GM19099 (cell line): ENCODE data around the gene C11orf21.

Experiments
- POLR2A ChIP-seq: IDR thresholded peaks from 3 replicates; pipeline ENCODE4 v1.6.1; 2011; ENCODE audit warnings: low read depth; ENCODE audit not compliant: insufficient read length; ENCODE audit errors: extremely low read depth

The C11orf21 gene

DNA sequence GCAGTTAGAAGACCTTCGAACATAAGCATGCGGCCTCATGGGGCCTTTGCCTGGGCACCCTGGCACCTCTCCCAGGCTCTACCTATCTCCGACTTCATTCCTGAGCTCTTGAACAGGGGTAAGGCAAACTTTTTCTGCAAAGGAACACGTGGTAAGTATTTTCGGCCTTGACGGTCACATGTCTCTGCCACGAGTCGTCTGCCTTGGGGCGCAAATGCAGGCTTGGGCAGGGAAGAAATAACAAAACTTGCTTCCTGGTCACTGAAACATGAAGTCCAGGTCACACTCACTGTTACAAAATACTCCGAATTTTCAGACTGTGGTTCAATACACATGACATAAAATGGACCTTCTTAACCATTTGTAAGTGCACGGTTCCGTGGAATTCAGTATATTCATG lies 27.9 kb downstream of the C11orf21 start:
- TF ChIP-seq POLR2A: no peak

GRCh38 chr11:2273311-2273710 lies 28.4 kb downstream of the C11orf21 start:
- no peak for TF ChIP-seq POLR2A

DNA sequence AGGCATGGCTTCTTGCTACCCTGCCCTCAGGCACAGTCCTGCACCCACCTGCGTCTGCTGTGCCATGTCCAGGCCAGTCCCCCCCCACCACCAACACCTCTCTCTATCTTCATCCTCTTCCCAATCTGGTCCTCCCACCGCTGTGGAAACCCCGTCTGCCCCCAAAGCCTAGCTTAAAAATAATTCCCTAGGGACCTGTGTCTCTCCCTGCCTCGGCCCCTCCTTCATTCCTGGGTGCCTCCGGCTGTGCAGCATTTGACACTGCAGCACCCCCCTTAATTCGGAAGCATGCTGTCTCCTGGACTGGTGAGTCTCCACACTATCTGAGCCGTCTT lies 28.8 kb downstream of the C11orf21 start:
- no peak for TF ChIP-seq POLR2A

- no peak for TF ChIP-seq POLR2A
These were observed 29.3 kb downstream of the C11orf21 start for GRCh38 chr11:2272228-2272945.

GRCh38 chr11:2271327-2272227 lies 30.1 kb downstream of the C11orf21 start:
- TF ChIP-seq POLR2A: no peak

DNA sequence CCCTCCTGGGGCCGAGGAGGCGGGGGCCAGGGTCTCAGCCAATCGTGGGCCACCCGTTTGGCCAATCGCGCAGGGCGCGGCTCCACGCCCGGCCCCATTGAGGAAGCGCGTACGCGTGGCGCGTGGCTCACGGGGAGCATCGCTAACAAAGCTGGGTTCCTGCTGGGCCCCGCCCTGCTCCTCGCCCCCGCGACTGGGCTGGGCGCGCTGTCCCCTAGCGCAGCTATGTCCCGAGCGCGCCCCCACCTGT lies 30.7 kb downstream of the C11orf21 start:
- TF ChIP-seq POLR2A: no peak

DNA sequence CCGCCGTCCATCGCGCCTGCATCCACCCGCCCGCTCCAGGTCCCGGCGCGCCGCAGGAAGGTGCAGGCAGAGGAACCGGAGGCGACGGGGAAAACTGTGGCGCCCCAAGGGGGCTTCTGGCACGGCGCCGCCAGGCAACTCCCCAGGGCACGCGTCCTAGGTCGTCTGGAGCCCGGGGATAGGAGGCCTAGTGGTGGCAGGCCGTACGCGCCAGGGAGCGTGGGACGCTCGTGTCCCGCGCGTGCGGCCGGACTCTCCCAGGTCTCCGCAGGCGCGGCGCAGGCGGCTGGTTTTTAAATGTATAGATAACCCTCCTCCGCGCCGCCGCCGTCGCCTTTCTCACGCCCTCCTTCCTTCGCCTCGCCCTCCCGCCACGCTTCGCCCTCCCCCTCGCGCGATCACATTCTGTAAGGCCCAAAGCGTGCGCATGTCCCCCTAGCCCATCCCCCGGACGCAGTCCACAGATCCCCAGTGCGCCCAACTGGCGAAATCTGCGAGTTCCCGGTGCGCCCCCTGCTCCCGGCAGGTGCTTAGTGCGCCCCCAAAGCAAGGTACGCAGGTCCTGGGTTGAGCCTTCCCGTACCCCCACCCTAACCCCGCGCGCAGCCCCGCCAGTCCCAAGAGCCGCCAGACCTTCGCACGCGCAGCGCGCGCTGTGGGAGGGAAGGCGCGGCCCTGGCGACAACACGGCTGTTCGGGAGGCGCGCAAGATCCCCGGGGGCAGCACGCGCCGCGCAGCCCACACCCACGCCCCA lies 31.2 kb downstream of the C11orf21 start, which contains the start of gene ASCL2:
TSS of gene ASCL2 (minus strand) at position 267 of the 755 bp plus-strand sequence. CDS start at position 11, 256 bp downstream.
- no peak for TF ChIP-seq POLR2A

GRCh38 chr11:2269601-2270321 lies 32.0 kb downstream of the C11orf21 start:
- no peak for TF ChIP-seq POLR2A

DNA sequence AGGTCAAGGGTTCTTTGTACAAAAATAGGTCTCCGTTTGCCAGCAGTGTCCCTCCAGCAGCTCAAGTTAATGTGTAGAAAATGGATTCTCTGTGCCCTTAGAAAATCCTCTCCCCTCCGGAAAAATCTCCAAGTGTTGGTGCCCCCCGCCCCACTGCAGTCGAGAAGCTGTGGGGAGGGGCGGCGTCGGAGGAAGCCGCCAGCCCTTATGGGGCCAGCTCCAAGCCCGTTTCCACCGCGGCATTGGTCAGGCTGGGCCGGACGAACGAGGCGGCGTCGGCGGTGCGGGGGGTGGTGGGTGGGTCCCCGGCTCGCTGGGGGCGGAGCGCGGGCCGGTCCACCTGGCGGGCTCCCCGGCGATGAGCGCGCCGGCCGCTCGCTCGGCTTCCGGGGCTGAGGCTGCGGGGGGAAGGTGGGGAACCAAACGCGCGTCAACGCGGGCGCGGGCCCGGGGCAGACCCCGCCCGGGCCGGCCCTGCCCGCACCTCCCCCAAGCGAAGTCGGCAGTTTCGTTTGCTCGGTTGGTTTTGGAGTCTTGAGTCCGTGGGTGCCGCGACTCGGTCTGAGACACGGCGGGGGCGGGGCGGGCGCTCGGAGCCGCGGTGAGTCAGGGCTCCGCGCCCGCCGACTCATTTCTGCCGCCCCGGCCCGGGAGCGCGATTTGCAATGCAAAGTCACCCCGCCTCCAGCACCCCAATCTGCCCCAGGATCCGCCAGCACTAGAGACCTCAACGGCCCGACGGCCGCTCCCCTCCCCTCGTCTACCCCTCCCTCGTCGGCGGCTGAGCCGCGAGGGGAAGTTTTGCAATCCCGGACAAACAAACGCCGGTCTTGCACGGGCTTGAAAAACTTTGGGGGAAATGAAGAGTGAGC lies 32.8 kb downstream of the C11orf21 start:
- TF ChIP-seq POLR2A: no peak

GRCh38 chr11:2267851-2268728 lies 33.6 kb downstream of the C11orf21 start:
- TF ChIP-seq POLR2A: no peak

- no peak for TF ChIP-seq POLR2A
These were observed 34.3 kb downstream of the C11orf21 start for GRCh38 chr11:2267306-2267850.

DNA sequence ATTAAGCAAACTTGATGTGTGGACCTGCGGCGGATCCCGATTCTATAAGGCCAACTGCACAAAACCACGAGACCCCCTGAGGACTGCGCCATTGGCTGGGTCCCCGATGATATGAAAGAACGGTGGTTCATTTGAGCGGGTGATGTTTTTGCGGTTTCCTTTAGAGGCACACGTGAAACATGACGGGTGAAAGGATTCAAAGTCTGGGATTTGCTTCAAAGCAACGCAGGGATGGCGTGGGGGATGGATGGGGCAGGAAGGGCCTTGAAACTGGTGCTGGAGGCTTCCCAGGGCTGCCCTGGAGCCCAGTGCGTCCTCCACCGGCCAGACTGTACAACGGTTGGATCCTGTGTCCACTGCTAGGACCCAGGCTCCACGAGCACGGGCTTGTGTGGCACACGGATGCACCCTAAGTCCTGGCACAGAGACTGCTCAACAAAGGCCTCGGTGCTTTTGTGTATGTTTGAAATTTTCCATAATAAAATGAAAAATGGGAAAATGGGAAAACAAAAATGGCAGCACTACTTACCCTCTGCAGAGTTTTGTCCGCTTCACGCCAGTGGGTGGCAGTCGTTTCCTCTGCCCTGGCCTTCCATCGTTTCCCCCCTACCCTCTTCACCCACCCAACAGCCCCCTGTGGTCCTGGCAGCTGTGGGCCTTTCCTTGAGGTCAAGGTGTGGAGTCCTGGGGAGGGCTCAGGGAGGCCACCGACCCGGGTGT lies 35.0 kb downstream of the C11orf21 start:
- TF ChIP-seq POLR2A: no peak
